Measurements from ENCODE around the gene GJC1.

GJC1 gene

GRCh38 chr17:44829523-44830358 is at the start of gene GJC1:
Gene GJC1 (minus strand): TSS chr17:44830287. CDS start chr17:44805817, 24,470 bp downstream.
- peak within 1 kb of the TSS; percentile 76 for H3K4me3 ChIP-seq (ENCODE audit: low read depth, low read length)
- TF ChIP-seq CTCF (conservative IDR thresholded peaks at IDR 0.05; ENCODE audit: low read depth, low read length): no peak
- DNase-seq (ENCODE audit: low read depth): no peak

DNA sequence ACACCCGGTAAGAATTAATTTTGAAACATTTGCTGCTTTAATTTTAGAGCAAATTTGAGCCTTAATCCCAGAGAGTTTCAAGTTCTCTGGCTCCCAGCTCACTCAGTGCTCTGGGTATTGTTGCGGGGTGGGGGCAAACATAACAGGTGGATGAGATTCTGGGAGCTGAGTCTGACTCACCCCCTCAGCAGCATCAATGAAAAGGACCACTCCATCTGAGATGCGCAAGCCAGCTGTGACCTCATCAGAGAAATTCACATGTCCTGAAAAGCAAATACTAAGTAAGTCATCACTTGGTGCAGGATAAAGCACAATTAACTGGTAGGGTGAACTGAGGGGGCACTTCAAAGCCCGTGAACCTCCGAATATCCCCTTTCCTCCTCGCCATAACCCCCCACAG is 49.3 kb upstream of the GJC1 start:
- no peak overlapping the region for H3K4me3 ChIP-seq (ENCODE audit: low read depth, low read length)
- TF ChIP-seq CTCF (conservative IDR thresholded peaks at IDR 0.05; ENCODE audit: low read depth, low read length): no peak
- DNase-seq (ENCODE audit: low read depth): no peak

GRCh38 chr17:44878627-44879221 is 48.6 kb upstream of the GJC1 start:
- peak; percentile 71 for TF ChIP-seq CTCF (conservative IDR thresholded peaks at IDR 0.05; ENCODE audit: low read depth, low read length)
- no peak overlapping the region for H3K4me3 ChIP-seq (ENCODE audit: low read depth, low read length)
- peak; percentile 60 for DNase-seq (ENCODE audit: low read depth)

- DNase-seq (ENCODE audit: low read depth): no peak
- H3K4me3 ChIP-seq (ENCODE audit: low read depth, low read length): no peak overlapping the region
- TF ChIP-seq CTCF (conservative IDR thresholded peaks at IDR 0.05; ENCODE audit: low read depth, low read length): no peak
These were observed 47.0 kb upstream of the GJC1 start for GRCh38 chr17:44877121-44877520.

GRCh38 chr17:44875761-44876160 is 45.7 kb upstream of the GJC1 start:
- no peak for TF ChIP-seq CTCF (conservative IDR thresholded peaks at IDR 0.05; ENCODE audit: low read depth, low read length)
- H3K4me3 ChIP-seq (ENCODE audit: low read depth, low read length): no peak overlapping the region
- no peak for DNase-seq (ENCODE audit: low read depth)

- DNase-seq (ENCODE audit: low read depth): no peak
- TF ChIP-seq CTCF (conservative IDR thresholded peaks at IDR 0.05; ENCODE audit: low read depth, low read length): no peak
- no peak overlapping the region for H3K4me3 ChIP-seq (ENCODE audit: low read depth, low read length)
These were observed 42.2 kb upstream of the GJC1 start for GRCh38 chr17:44872131-44872768.
